ENCODE data around the gene BIN2. TPM values are rescaled to one million over a fixed set of nuclear protein-coding genes. Genes with fewer than 3 reads are reported as not detected.
"Not testable (repeated sequence)": the region's sequence is repeated elsewhere in the genome, so short reads cannot be mapped to it uniquely, and the experiment has no call there.

The BIN2 gene
- total RNA-seq, 1 donor from 2014 or later: 0.18 TPM

DNA sequence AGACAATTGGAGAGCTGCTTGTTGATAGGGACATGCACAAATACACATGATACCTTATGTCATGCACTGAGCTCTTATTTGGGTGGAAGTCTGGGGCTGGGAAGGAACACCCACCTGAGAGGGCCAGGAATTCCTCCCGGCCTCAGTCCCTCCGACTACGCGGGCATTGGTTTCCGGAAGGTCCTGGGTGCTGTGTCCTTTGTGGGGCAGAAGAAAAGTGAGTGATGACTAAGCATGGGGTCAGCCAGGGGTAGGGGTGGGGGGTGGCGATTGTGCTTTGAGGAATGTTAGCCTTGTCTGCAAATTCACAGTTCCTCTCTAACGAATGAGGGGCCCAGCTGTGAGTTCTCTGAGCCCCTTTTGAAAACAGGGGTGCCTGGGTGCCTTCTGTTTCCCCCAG is 21.7 kb upstream of the BIN2 start:
- no peak for TF ChIP-seq CTCF (IDR thresholded peaks at IDR 0.05; ENCODE audit: unreplicated experiment)
- no peaks in the 10 kb centered on the region for H3K9me3 Mint-ChIP-seq
- no peak for DNase-seq (ENCODE audit: low spot score in 2 of 2, unreplicated experiment in 2 of 2)
- H3K4me1 Mint-ChIP-seq: peaks cover 27% of the 10 kb centered on the region
- H3K36me3 Mint-ChIP-seq: no peaks in the 10 kb centered on the region
- H3K27ac Mint-ChIP-seq: peak overlapping the region; percentile 72
- H3K27me3 Mint-ChIP-seq (ENCODE audit: low read depth): no peaks in the 10 kb centered on the region
- H3K4me3 Mint-ChIP-seq: no peak overlapping the region

GRCh38 chr12:51343201-51343600 is 19.2 kb upstream of the BIN2 start:
- Mint-ChIP-seq H3K4me3 (no peak overlapping the region), H3K27me3 (ENCODE audit: low read depth) (no peaks in the 10 kb centered on the region), H3K4me1 (peaks cover 27% of the 10 kb centered on the region), H3K9me3 (no peaks in the 10 kb centered on the region), H3K27ac (no peak overlapping the region), H3K36me3 (no peaks in the 10 kb centered on the region)
- TF ChIP-seq CTCF (IDR thresholded peaks at IDR 0.05; ENCODE audit: unreplicated experiment): no peak
- no peak for DNase-seq (ENCODE audit: low spot score in 2 of 2, unreplicated experiment in 2 of 2)

- Mint-ChIP-seq H3K36me3 (no peaks in the 10 kb centered on the region), H3K4me1 (peaks cover 26% of the 10 kb centered on the region), H3K4me3 (no peak overlapping the region), H3K27me3 (ENCODE audit: low read depth) (no peaks in the 10 kb centered on the region), H3K9me3 (no peaks in the 10 kb centered on the region), H3K27ac (no peak overlapping the region)
- TF ChIP-seq CTCF (IDR thresholded peaks at IDR 0.05; ENCODE audit: unreplicated experiment): no peak
- no peak for DNase-seq (ENCODE audit: low spot score in 2 of 2, unreplicated experiment in 2 of 2)
These were observed 18.4 kb upstream of the BIN2 start for GRCh38 chr12:51342416-51342815.

GRCh38 chr12:51341251-51342007 is 17.5 kb upstream of the BIN2 start:
- peak; percentile 97 for TF ChIP-seq CTCF (IDR thresholded peaks at IDR 0.05; ENCODE audit: unreplicated experiment)
- Mint-ChIP-seq H3K4me1 (peaks cover 22% of the 10 kb centered on the region), H3K36me3 (no peaks in the 10 kb centered on the region), H3K27ac (no peak overlapping the region), H3K4me3 (peak overlapping the region; percentile 41), H3K9me3 (no peaks in the 10 kb centered on the region), H3K27me3 (ENCODE audit: low read depth) (no peaks in the 10 kb centered on the region)
- peak in 1 of 2 experiments; percentile 68 for DNase-seq (ENCODE audit: low spot score in 2 of 2, unreplicated experiment in 2 of 2)

DNA sequence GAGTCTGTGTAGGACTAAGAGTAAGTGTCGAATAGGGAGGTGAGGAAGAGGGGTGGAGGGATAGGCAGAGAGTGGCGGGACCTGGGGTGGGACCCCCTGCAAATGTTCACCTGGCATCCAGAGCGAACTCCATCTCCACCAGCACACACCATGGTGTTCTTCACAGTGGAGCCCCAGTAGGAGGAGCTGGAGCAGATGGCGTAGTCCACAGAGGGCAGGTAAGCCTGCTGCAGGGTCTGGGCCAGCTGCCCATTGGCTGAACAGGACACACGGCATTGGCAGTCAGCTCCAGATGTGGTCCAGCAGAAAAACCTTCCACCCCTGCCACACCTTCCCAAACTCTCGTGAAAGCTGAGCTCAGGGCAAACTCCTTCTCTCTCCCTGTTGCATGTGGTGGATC is 15.8 kb upstream of the BIN2 start:
- Mint-ChIP-seq H3K4me3 (no peak overlapping the region), H3K27me3 (ENCODE audit: low read depth) (no peaks in the 10 kb centered on the region), H3K4me1 (peaks cover 9% of the 10 kb centered on the region), H3K36me3 (no peaks in the 10 kb centered on the region), H3K9me3 (no peaks in the 10 kb centered on the region), H3K27ac (no peak overlapping the region)
- no peak for TF ChIP-seq CTCF (IDR thresholded peaks at IDR 0.05; ENCODE audit: unreplicated experiment)
- DNase-seq (ENCODE audit: low spot score in 2 of 2, unreplicated experiment in 2 of 2): no peak

- H3K36me3 Mint-ChIP-seq; DNase-seq (ENCODE audit: low spot score in 2 of 2, unreplicated experiment in 2 of 2); H3K27ac Mint-ChIP-seq; H3K9me3 Mint-ChIP-seq; H3K4me3 Mint-ChIP-seq; H3K27me3 Mint-ChIP-seq (ENCODE audit: low read depth); H3K4me1 Mint-ChIP-seq: not testable (repeated sequence)
These were observed 13.4 kb upstream of the BIN2 start for GRCh38 chr12:51337336-51337735.

Data from mesothelial cell of epicardium (in vitro differentiated cells).